Measurements from ENCODE around the gene ARID5B.

- TF ChIP-seq CTCF (conservative IDR thresholded peaks at IDR 0.05 in 1 of 2, IDR thresholded peaks at IDR 0.05 in 1 of 2; ENCODE audit: low read depth in 1 of 2, low read length in 2 of 2) (no peak), EZH2 (IDR thresholded peaks at IDR 0.05; ENCODE audit: low read length, missing control alignments) (no peak)
Measured at GRCh38 chr10:61918140-61918539, 16.6 kb downstream of the ARID5B start.

Measured in fibroblast of lung (primary cell).